ENCODE measurements around the gene MACROD2.

DNA sequence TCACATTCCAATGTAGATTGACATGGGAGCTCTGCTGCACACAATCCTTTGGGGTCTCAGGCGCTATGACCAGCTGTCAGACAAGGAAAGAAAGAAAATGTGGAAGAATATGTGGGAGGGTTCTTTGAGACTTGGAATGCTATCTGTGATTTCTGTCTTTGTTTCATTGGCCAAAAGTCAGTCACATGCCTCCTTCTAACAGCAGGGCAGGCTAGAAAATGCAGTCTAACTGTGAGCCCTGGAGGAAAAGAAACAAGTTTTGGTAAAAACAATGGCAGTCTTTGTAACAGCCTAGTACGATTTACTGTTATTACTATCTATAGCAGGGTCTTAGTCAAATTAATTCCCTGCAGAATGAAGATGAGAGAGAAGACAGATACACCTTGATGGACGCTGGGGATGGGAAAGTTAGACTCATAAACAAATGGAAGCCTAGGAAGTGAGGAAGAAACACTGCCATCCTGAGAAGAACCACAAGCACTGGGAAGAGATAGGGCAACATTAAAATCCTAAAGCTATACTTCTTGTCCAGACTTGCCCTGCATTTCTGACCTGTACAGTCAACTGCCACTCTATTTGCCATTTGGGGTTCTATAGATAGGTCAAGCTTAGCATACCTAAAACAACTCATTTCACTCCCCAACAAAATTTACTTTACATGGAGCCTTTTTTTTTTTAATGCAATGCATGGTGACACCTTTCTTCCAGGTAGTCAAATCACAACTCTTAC is 1744.9 kb downstream of the MACROD2 start:
- TF ChIP-seq, protein P1, sequence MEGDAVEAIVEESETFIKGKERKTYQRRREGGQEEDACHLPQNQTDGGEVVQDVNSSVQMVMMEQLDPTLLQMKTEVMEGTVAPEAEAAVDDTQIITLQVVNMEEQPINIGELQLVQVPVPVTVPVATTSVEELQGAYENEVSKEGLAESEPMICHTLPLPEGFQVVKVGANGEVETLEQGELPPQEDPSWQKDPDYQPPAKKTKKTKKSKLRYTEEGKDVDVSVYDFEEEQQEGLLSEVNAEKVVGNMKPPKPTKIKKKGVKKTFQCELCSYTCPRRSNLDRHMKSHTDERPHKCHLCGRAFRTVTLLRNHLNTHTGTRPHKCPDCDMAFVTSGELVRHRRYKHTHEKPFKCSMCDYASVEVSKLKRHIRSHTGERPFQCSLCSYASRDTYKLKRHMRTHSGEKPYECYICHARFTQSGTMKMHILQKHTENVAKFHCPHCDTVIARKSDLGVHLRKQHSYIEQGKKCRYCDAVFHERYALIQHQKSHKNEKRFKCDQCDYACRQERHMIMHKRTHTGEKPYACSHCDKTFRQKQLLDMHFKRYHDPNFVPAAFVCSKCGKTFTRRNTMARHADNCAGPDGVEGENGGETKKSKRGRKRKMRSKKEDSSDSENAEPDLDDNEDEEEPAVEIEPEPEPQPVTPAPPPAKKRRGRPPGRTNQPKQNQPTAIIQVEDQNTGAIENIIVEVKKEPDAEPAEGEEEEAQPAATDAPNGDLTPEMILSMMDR (IDR thresholded peaks at IDR 0.05), result no peak
- TF ChIP-seq POLR2A (IDR thresholded peaks at IDR 0.05), result no peak
- no peak for TF ChIP-seq EP300 (IDR thresholded peaks at IDR 0.05)

All from tibial nerve (tissue), 4 donors.